IMR-90 (cell line): ENCODE data around the gene PLEKHA4. TPM values are rescaled to one million over a fixed set of nuclear protein-coding genes. Genes with fewer than 3 reads are reported as not detected.

Experiments used
- ATAC-seq: fragments of 200-7000 bp; cut with Tn5 transposase; 2 replicates; pipeline ENCODE4 v1.9.1; 2020; ENCODE audit warnings: low read depth, mild to moderate bottlenecking, moderate library complexity
- BruUV-seq: library from RNA; stranded (reverse); fragments of 400-500 nt; replicated peaks from 2 replicates; lab custom pipeline; 2021; lab: Mats Ljungman, UMichigan
- CTCF ChIA-PET: fragments of 300-600 bp; formaldehyde crosslinking; extraction: SDS; loops from one replicate; lab custom pipeline; 2021; ENCODE audit warnings: antibody characterized with exemption; lab: Yijun Ruan, JAX
- POLR2A ChIA-PET: fragments of 300-600 bp; sonication (Branson Sonifier 250); formaldehyde crosslinking; loops from one replicate; lab custom pipeline; 2022; ENCODE audit warnings: antibody characterized with exemption; ENCODE audit not compliant: unreplicated experiment; lab: Charles Lee
- DNase-seq: peaks from one replicate; pipeline ENCODE4 v3.0.0; 2013
- H2AFZ ChIP-seq: replicated peaks from 2 replicates; pipeline ENCODE3; 2013; ENCODE audit warnings: low read length, mild to moderate bottlenecking; ENCODE audit not compliant: poor library complexity
- H2AK5ac ChIP-seq: 2 replicates; pipeline ENCODE4 v1.6.1; 2013; ENCODE audit warnings: low read depth, low read length, inconsistent platforms
- H2AK9ac ChIP-seq: replicated peaks from 2 replicates; pipeline ENCODE3; 2013; ENCODE audit warnings: mild to moderate bottlenecking, low read depth, low read length, moderate library complexity; ENCODE audit not compliant: poor library complexity
- H2BK120ac ChIP-seq: 2 replicates; pipeline ENCODE4 v1.6.1; 2013; ENCODE audit warnings: low read depth, low read length, inconsistent platforms
- H2BK15ac ChIP-seq: 3 replicates; pipeline ENCODE4 v1.6.1; 2013; ENCODE audit warnings: low read depth, low read length, inconsistent platforms
- H2BK20ac ChIP-seq: 2 replicates; pipeline ENCODE4 v1.6.1; 2013; ENCODE audit warnings: low read depth, mild to moderate bottlenecking, inconsistent platforms, low read length, moderate library complexity
- H2BK5ac ChIP-seq: 2 replicates; pipeline ENCODE4 v1.6.1; 2013; ENCODE audit warnings: mild to moderate bottlenecking, low read depth, low read length, inconsistent platforms; ENCODE audit not compliant: poor library complexity, severe bottlenecking
- H3K14ac ChIP-seq: replicated peaks from 2 replicates; pipeline ENCODE4 v1.6.1; 2013; ENCODE audit warnings: low read depth, low read length, inconsistent platforms
- H3K18ac ChIP-seq: 2 replicates; pipeline ENCODE4 v1.6.1; 2013; ENCODE audit warnings: low read depth, low read length, control low read depth
- H3K23ac ChIP-seq: 2 replicates; pipeline ENCODE4 v1.6.1; 2013; ENCODE audit warnings: low read depth, low read length, inconsistent platforms
- H3K27ac ChIP-seq: 2 replicates; pipeline ENCODE4 v1.5.1; 2013; ENCODE audit warnings: mild to moderate bottlenecking, control low read depth, low read length; ENCODE audit not compliant: insufficient read depth
- H3K27me3 ChIP-seq: 2 replicates; pipeline ENCODE4 v1.6.1; 2013; ENCODE audit warnings: low read length; ENCODE audit not compliant: control insufficient read depth, insufficient read depth
- H3K36me3 ChIP-seq: 2 replicates; pipeline ENCODE4 v1.6.1; 2013; ENCODE audit warnings: low read length, mixed read lengths; ENCODE audit not compliant: control insufficient read depth, insufficient read depth
- H3K4ac ChIP-seq: 2 replicates; pipeline ENCODE4 v1.6.1; 2013; ENCODE audit warnings: low read depth, low read length, inconsistent platforms
- H3K4me1 ChIP-seq: 2 replicates; pipeline ENCODE4 v1.6.1; 2013; ENCODE audit warnings: low read length, mixed read lengths; ENCODE audit not compliant: control insufficient read depth, insufficient read depth
- H3K4me2 ChIP-seq: 2 replicates; pipeline ENCODE4 v1.6.1; 2013; ENCODE audit warnings: low read depth, mild to moderate bottlenecking, control low read depth, low read length, moderate library complexity
- H3K4me3 ChIP-seq: 2 replicates; pipeline ENCODE4 v1.5.1; 2013; ENCODE audit warnings: low read depth, mild to moderate bottlenecking, control low read depth, low read length, moderate library complexity; ENCODE audit not compliant: insufficient read depth
- H3K56ac ChIP-seq: 2 replicates; pipeline ENCODE4 v1.6.1; 2013; ENCODE audit warnings: low read length, inconsistent platforms; ENCODE audit not compliant: insufficient read depth; ENCODE audit errors: extremely low read depth
- H3K79me1 ChIP-seq, 2 experiments: 2 replicates each; pipeline ENCODE4 v1.6.1; 2013; ENCODE audit warnings: low read length in 2 of 2, inconsistent platforms in 1 of 2, low read depth in 1 of 2
- H3K9ac ChIP-seq: 2 replicates; pipeline ENCODE4 v1.6.1; 2013; ENCODE audit warnings: low read depth, low read length, control low read depth
- H3K9me1 ChIP-seq: 2 replicates; pipeline ENCODE4 v1.6.1; 2013; ENCODE audit warnings: low read length, inconsistent platforms; ENCODE audit not compliant: insufficient read depth
- H3K9me3 ChIP-seq: 2 replicates; pipeline ENCODE4 v1.6.1; 2013; ENCODE audit warnings: low read length; ENCODE audit not compliant: control insufficient read depth, insufficient read depth
- H4K20me1 ChIP-seq: 2 replicates; pipeline ENCODE4 v1.6.1; 2013; ENCODE audit warnings: low read length, inconsistent platforms; ENCODE audit not compliant: insufficient read depth
- H4K5ac ChIP-seq: 2 replicates; pipeline ENCODE4 v1.6.1; 2013; ENCODE audit warnings: mild to moderate bottlenecking, low read depth, low read length, control low read depth
- H4K8ac ChIP-seq, 2 experiments: 2 replicates each; pipeline ENCODE4 v1.6.1; 2013; ENCODE audit warnings: low read depth in 2 of 2, low read length in 2 of 2, control low read depth in 1 of 2, inconsistent platforms in 1 of 2
- H4K91ac ChIP-seq: 2 replicates; pipeline ENCODE4 v1.6.1; 2013; ENCODE audit warnings: low read depth, low read length, inconsistent platforms; ENCODE audit not compliant: insufficient read depth
- BHLHE40 ChIP-seq: fragments of 150-350 bp; IDR thresholded peaks from 2 replicates; pipeline ENCODE4 v1.6.1; 2016; ENCODE audit warnings: mild to moderate bottlenecking, low read depth, low read length
- CEBPB ChIP-seq: IDR thresholded peaks from 2 replicates; pipeline ENCODE4 v1.6.1; 2012; ENCODE audit warnings: low read depth, low read length, improper control_type of control experiment
- CHD1 ChIP-seq: IDR thresholded peaks from 2 replicates; pipeline ENCODE4 v1.6.1; 2012; ENCODE audit warnings: low read depth, low read length, improper control_type of control experiment
- CTCF ChIP-seq: conservative IDR thresholded peaks from 2 replicates; pipeline ENCODE4 v1.5.1; 2012; ENCODE audit warnings: mild to moderate bottlenecking, low read depth, low read length, improper control_type of control experiment
- ELK1 ChIP-seq: fragments of 150-350 bp; IDR thresholded peaks from 2 replicates; pipeline ENCODE4 v1.6.1; 2016; ENCODE audit warnings: low read depth, mild to moderate bottlenecking, low read length, moderate library complexity, borderline replicate concordance
- FOS ChIP-seq: fragments of 150-350 bp; IDR thresholded peaks from 2 replicates; pipeline ENCODE4 v1.6.1; 2016; ENCODE audit warnings: low read depth, low read length
- MAFK ChIP-seq: IDR thresholded peaks from 2 replicates; pipeline ENCODE4 v1.6.1; 2012; ENCODE audit warnings: low read depth, low read length, improper control_type of control experiment
- MAZ ChIP-seq: IDR thresholded peaks from 2 replicates; pipeline ENCODE4 v1.6.1; 2012; ENCODE audit warnings: low read depth, mild to moderate bottlenecking, low read length, improper control_type of control experiment, moderate library complexity, borderline replicate concordance
- MXI1 ChIP-seq: IDR thresholded peaks from 2 replicates; pipeline ENCODE4 v1.6.1; 2012; ENCODE audit warnings: low read depth, mild to moderate bottlenecking, low read length, moderate library complexity, borderline replicate concordance
- NFE2L2 ChIP-seq: fragments of 150-350 bp; IDR thresholded peaks from 2 replicates; pipeline ENCODE4 v1.6.1; 2016; ENCODE audit warnings: low read depth, mild to moderate bottlenecking, low read length
- POLR2A ChIP-seq: IDR thresholded peaks from 2 replicates; pipeline ENCODE4 v1.6.1; 2012; ENCODE audit warnings: mild to moderate bottlenecking, low read depth, low read length
- RAD21 ChIP-seq: IDR thresholded peaks from 2 replicates; pipeline ENCODE4 v1.6.1; 2012; ENCODE audit warnings: low read length, improper control_type of control experiment
- RCOR1 ChIP-seq: IDR thresholded peaks from 2 replicates; pipeline ENCODE4 v1.6.1; 2012; ENCODE audit warnings: mild to moderate bottlenecking, low read length, improper control_type of control experiment; ENCODE audit not compliant: insufficient replicate concordance
- RFX5 ChIP-seq: IDR thresholded peaks from 2 replicates; pipeline ENCODE4 v1.8.0; 2012; ENCODE audit warnings: low read depth, mild to moderate bottlenecking, low read length, moderate library complexity
- SMC3 ChIP-seq: fragments of 150-350 bp; IDR thresholded peaks from 2 replicates; pipeline ENCODE4 v1.6.1; 2016; ENCODE audit warnings: low read depth, mild to moderate bottlenecking, antibody characterized with exemption, low read length, moderate library complexity
- USF2 ChIP-seq: fragments of 150-350 bp; IDR thresholded peaks from 2 replicates; pipeline ENCODE4 v1.6.1; 2017; ENCODE audit warnings: mild to moderate bottlenecking, antibody characterized with exemption, low read length, low read depth
- WGBS, 2 experiments: methylation state at CpG; one replicate each; pipeline versions ENCODE4 v1.1.5 to v1.1.7; 2013; ENCODE audit warnings: missing lambda C conversion rate in 2 of 2; ENCODE audit not compliant: insufficient read length in 1 of 2; ENCODE audit errors: extremely low coverage in 2 of 2; 5-methylcytosine and 5-hydroxymethylcytosine counted together
- dilution Hi-C: fragments of 300-500 bp; cut with HindIII; formaldehyde crosslinking; loops from one replicate; pipeline ENCODE4 v1.14.3; 2018; ENCODE audit warnings: low sequenced_read_pairs; ENCODE audit not compliant: unreplicated experiment
- in situ Hi-C: fragments of 300-500 bp; cut with MboI; formaldehyde crosslinking; loops from 3 replicates; pipeline ENCODE4 v1.14.3; 2019; ENCODE audit warnings: low sequenced_read_pairs, inconsistent platforms, mixed read lengths
- intact Hi-C: fragments of 100-400 bp; cut with micrococcal nuclease; formaldehyde crosslinking; loops from 2 replicates; pipeline ENCODE4 v1.10.0; 2022
- polyA plus RNA-seq, 3 experiments: library from polyadenylated mRNA; depleted of rRNA; stranded (reverse); fragments of >200 nt; gene quantifications; 2 replicates each; pipeline ENCODE4 v1.2.3, GENCODE V29; 2012; ENCODE audit warnings: low replicate concordance in 1 of 3
- total RNA-seq: library from RNA; depleted of rRNA; stranded (reverse); fragments of >200 nt; gene quantifications from 2 replicates; pipeline ENCODE4 v1.2.3, GENCODE V29; 2012

Gene PLEKHA4
- total and polyA plus RNA-seq, 2 of the 4 experiments (the other 2 are of a cell fraction) = 4.5 to 14.4 TPM

- H4K5ac ChIP-seq = no peak overlapping the region
- dilution Hi-C loops = loop anchor here (10.0 kb wide), 1 partner anchor 49 kb away; no protein-coding TSS in a partner anchor
- H3K9me3 ChIP-seq = no peaks in the 10 kb centered on the region
- no peak overlapping the region for H3K4ac ChIP-seq
- no peak overlapping the region for H3K27ac ChIP-seq
- H3K14ac ChIP-seq = no peak overlapping the region
- no peak overlapping the region for H2AK5ac ChIP-seq
- no peak overlapping the region for H3K56ac ChIP-seq
- TF ChIP-seq USF2 (no peak), CHD1 (no peak), SMC3 (no peak), MAFK (no peak), FOS (no peak), CTCF (no peak), ELK1 (no peak), RFX5 (no peak), BHLHE40 (no peak), NFE2L2 (no peak), MAZ (no peak), RAD21 (no peak), MXI1 (no peak), CEBPB (no peak), RCOR1 (no peak), POLR2A (no peak)
- POLR2A ChIA-PET = no interaction called here
- intact Hi-C loops = no loop called here
- no peak overlapping the region for H2BK20ac ChIP-seq
- ATAC-seq = no peak
- H4K20me1 ChIP-seq = no peaks in the 10 kb centered on the region
- no peak overlapping the region for H4K91ac ChIP-seq
- no peak overlapping the region for H2AK9ac ChIP-seq
- H3K18ac ChIP-seq = no peak overlapping the region
- in situ Hi-C loops = no loop called here
- H3K36me3 ChIP-seq = peaks cover 23% of the 10 kb centered on the region
- no peak overlapping the region for H2BK5ac ChIP-seq
- H4K8ac ChIP-seq = no peak overlapping the region
- H3K4me3 ChIP-seq = no peak overlapping the region
- H3K4me2 ChIP-seq = no peak overlapping the region
- H2BK120ac ChIP-seq = no peak overlapping the region
- no TSS peak for BruUV-seq
- no peak overlapping the region for H2AFZ ChIP-seq
- DNase-seq = no peak
- no peaks in the 10 kb centered on the region for H3K27me3 ChIP-seq
- CTCF ChIA-PET = no interaction called here
- H3K79me1 ChIP-seq = no peaks in the 10 kb centered on the region
- H2BK15ac ChIP-seq = no peak overlapping the region
- H3K4me1 ChIP-seq = no peaks in the 10 kb centered on the region
- H3K23ac ChIP-seq = no peak overlapping the region
- H3K9ac ChIP-seq = no peak overlapping the region
- no peaks in the 10 kb centered on the region for H3K9me1 ChIP-seq
- whole genome bisulfite sequencing, 2 experiments = 100% methylated on average over 1 of the region's 7 CpGs; no CpG with 5 or more reads in 1 of the 2 experiments
Measured at GRCh38 chr19:48854103-48854502, 14.3 kb downstream of the PLEKHA4 start.
